Muscle of arm (tissue), 12 donors: ENCODE results near the gene EFCAB8. TPM values are rescaled to one million over a fixed set of nuclear protein-coding genes. Genes with fewer than 3 reads are reported as not detected.
"Not testable (repeated sequence)": the region's sequence is repeated elsewhere in the genome, so short reads cannot be mapped to it uniquely, and the experiment has no call there.

Source experiments
- DNase-seq: peaks from one replicate; pipeline ENCODE4 v3.0.0-alpha.2; 2013
- polyA plus RNA-seq, 12 donors: library from polyadenylated mRNA; unstranded; fragments of 120-200 nt; gene quantifications; one replicate each; pipeline ENCODE4 v1.2.1, GENCODE V29; 2013; ENCODE audit not compliant: insufficient read length in 12 of 12

Gene EFCAB8
- polyA plus RNA-seq, 12 donors = 0.05 to 0.40 (median 0.15) TPM; not detected in 5

GRCh38 chr20:32950539-32950938 lies 91.8 kb downstream of the EFCAB8 start:
- not testable (repeated sequence) for DNase-seq

DNA sequence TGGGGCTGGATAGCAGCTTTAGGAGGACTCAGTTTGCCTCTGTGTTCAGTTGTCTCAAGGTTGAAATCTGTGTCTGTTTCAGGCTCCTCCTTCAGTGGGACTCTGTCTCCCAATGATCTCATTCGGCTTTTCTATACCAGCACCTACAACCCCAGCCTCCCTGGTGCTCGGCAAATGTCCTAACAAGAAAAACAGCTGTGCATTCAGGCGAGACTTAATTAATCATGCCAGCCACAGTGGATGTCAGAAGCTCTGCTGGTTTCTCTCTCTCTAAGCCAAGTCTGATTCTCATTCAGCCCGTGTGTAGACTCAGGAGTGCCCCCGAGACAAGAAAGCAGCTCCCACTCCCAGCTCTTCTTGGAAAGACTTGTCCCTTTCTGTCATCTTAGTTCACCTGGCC lies 98.7 kb downstream of the EFCAB8 start:
- no peak for DNase-seq

GRCh38 chr20:32958574-32958973 lies 99.9 kb downstream of the EFCAB8 start:
- no peak for DNase-seq

DNA sequence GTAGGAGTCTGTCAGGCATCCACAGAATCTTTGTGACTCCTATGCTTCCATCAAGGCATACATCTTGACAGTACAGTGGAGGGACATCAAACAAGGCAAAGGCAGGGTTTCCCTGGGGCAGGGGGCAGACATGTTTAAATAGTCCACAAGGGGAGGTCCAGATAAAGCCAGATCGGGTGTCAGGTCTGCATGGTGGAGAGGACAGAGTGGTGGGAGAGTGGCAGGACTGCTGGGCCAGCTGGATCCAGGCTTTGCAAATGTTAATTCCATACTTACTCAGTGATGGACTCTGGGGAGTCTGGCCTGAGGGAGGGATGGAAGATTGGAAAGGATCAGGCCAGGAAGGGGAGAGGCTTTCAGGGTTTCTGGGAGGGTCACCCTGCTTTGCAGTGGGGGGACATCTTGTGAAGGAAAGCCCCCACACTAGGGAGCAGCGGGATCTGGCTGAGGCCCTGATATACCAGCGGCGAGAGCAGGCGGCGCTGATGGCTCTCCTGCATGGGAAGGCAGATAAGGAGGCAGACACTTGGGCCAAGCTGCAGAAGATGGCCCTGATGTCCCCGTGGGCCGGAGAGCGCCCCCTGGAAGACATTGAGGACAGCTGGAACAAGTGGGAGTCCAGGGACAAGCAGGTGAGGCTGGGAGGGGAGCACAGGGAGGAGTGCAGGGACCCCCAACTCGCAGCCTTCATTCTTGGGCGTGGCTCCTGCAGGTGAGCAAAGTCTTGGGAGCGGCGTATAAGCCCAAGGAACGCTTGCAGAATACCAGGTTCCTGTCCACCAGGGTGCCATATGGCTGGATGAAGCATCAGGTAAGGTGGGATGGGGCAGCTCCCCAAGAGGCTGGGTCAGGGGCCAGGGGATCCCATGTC lies 100.9 kb downstream of the EFCAB8 start:
- no peak for DNase-seq

DNA sequence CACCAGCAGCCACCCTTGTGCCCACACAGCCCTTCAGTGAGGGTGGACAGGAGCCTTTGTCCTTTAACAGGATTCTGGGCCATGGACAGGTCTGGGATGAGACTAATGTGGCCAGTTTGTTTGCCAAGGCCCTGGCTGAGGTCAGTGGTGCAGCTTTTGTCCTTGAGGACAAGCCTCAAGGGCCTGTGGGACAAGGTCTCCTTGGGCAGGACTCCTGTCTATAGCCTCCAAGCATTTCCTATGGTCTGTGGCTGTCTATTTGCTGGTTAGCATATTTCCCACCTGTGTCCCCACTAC lies 101.4 kb downstream of the EFCAB8 start:
- no peak for DNase-seq

GRCh38 chr20:32960849-32961731 lies 102.4 kb downstream of the EFCAB8 start:
- no peak for DNase-seq

GRCh38 chr20:32962053-32962452 lies 103.3 kb downstream of the EFCAB8 start:
- DNase-seq = no peak

GRCh38 chr20:32962646-32963045 lies 103.9 kb downstream of the EFCAB8 start:
- not testable (repeated sequence) for DNase-seq

DNA sequence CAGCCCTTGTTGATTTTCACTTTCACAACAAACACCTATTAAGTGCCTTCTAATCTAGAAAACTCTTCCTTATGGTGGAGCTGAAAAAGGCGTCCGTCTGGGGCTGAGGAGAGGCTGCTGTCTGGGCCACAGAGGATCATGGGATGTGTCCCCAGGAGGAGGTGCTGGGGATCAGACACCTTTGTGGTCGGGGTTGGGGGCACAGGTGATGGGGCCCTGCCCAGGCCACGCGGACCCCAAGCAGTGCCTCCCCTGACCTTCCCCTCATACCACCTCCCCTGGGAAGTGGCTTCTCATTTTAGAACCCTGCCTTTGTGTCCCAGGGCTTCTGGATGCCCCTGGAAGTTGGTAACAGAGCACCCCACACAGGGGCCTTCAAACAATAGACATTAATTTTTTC lies 104.5 kb downstream of the EFCAB8 start:
- no peak for DNase-seq

- no peak for DNase-seq
Observed at GRCh38 chr20:32964575-32964974, 105.9 kb downstream of the EFCAB8 start.

DNA sequence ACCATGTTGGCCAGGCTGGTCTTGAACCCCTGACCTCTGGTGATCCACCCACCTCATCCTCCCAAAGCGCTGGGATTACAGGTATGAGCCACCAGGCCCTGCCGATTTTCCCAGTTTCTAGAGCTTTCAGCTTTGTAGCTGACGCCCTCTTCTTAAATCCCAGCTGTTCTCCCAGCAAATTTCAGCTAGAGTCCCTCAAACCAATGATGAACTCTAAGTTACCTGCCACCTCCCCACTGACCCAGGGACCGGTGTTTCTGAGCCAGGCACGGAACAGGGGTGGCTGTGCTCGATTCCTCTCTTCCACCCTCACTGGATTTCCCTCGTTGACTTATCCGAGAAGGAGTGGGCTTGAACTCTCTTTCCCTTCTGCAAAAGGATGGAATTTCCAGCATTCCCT lies 106.4 kb downstream of the EFCAB8 start:
- DNase-seq = no peak

- no peak for DNase-seq
Observed at GRCh38 chr20:32965581-32966373, 107.1 kb downstream of the EFCAB8 start.

DNA sequence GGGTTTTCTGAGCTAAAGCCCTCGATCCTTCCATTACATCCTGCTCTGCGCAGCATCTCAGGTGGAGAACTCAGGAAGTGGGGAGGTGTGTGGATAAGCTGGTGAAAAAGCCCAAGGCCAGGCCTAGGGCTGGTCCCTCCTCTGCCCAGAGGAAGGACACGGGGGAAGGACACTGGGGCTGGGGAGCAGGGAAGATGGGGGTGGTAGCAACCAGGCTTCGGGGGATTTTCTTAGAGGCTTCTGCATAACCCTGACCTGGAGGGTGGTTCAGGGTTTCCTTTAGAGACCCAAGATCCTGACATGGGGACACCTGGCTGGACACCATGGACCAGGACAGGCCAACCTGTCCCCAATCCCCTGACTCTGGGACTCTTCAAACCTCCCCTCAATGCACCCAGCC lies 107.7 kb downstream of the EFCAB8 start:
- DNase-seq = no peak

GRCh38 chr20:32966881-32967781 lies 108.4 kb downstream of the EFCAB8 start:
- no peak for DNase-seq

- DNase-seq = no peak
Observed at GRCh38 chr20:32967961-32968457, 109.3 kb downstream of the EFCAB8 start.

DNA sequence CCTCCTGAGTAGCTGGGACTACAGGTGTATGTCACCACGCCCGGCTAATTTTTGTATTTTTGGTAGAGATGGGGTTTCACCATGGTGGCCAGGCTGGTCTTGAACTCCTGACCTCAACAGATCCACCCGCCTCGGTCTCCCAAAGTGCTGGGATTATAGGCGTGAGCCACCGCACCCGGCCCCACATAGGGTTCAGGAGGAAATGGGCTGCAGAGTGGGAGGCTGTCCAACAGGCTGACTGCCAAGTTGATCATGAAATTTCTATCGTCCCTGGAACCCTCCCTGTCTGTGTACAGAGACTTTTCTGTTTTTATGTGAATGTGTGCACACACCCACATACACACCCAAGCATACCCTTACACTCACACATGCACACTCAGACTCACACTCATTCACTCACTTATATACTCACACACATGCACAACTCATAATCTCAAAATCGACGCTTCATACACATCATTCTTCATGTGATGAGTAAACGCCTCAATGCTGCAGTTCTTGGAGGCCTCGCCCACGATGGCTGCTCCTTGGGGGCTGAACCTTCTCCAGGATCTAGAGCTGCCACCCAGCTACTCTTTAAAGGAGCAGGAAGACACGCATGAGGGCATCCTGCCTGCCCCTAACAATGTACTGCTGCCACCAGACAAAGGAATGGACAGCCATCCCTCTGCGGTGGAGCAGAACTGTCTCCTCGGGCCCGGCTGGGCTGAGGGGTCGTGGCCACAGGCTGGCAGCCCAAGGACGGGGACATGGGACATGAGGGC lies 109.9 kb downstream of the EFCAB8 start:
- DNase-seq = no peak

- DNase-seq = no peak
Observed at GRCh38 chr20:32969356-32970114, 110.8 kb downstream of the EFCAB8 start.

GRCh38 chr20:32970115-32970972 lies 111.6 kb downstream of the EFCAB8 start:
- no peak for DNase-seq
